Pons (tissue), 1 donor: ENCODE data around the gene ARL6IP6.

ENCODE experiments used
- DNase-seq: peaks from one replicate; pipeline ENCODE4 v3.0.0-alpha.2; 2016; ENCODE audit warnings: low spot score

ARL6IP6 gene

DNA sequence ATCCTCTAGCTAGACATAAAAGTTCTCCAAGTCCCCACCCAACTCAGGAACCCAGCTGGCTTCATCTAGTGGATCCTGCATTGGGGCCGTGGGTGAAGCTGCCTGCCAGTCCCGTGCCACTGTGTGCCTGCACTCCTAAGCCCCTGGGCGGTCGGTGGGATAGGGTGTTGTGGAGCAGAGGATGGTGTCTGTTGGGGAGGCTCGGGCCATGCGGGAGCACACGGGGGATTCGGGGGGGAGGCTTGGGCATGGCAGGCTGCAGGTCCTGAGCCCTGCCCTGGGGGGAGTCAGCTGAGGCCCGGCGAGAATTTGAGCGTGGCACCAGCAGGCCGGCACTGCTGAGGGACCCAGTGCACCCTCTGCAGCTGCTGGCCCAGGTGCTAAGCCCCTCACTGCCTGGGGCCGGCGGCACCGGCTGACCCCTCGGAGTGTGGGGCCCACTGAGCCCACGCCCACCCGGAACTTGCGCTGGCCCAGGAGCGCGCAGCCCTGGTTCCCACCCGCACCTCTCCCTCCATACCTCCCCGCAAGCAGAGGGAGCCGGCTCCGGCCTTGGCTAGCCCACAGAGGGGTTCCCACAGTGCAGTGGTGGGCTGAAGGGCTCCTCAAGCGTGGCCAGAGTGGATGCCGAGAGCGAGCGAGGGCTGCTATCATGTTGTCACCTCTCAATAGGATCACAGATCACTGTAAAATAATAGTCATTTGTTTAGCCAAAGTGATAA, 86.4 kb downstream of the ARL6IP6 start:
- no peak for DNase-seq

DNA sequence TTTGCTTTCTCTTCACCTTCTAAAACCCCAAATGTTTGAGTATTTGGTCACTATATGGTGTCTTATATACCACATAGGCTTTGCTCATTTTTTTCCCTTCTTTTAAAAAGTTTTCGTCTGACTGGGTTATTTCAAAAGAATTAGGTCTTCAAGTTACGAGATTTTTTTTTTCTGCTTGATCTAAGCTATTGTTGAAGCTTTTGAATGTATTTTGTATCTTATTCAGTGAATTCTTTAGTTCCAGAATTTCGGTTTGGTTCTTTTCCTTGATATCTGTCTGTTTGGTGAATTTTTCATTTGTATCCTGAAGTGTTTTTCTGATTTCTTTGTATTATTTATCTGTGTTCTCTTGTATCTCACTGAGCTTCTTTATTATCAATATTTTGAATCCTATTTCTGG, 93.5 kb downstream of the ARL6IP6 start:
- DNase-seq = no peak
